ENCODE data around the gene SPATA24.

Gene SPATA24

DNA sequence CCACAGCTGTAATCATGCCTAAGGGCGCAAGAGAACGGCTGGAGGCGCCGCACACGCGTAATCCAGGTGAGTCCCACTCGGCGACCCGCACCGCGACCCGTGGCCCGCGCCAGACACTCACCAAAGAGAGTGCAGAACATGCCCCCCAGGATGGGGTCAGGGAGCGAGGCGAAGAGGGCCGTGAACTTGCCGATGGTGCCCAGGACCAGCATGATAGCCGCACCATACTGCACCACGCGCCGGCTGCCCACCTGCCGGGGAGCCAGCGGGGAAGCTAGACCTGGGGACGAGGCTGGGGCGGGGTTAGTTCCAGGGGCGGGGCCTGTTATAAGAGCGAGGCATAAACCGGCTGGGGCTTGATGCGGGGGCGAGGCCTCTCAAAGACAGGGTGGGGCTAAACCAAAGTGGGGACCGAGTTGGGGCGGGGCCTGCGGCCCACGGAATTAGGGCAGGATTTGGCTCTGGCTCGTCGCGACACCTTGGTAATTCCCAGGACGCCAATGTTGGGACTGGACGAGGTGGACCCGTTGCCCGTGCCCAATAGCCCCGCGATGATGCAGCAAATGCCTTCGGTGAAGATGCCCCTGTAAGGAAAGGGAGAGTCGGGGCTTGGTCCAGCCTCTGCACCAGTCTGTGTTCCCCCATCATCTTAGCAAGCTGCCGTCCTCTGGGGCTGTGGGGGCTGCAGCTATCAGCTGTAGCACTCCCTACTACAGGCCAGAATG lies 25.6 kb downstream of the SPATA24 start:
- H3K4me2 ChIP-seq (ENCODE audit: low read depth, low read length, poor library complexity, severe bottlenecking) = no peak overlapping the region
- H3F3A ChIP-seq (ENCODE audit: insufficient read depth) = no peaks in the 10 kb centered on the region
- H3K79me2 ChIP-seq (ENCODE audit: insufficient read depth, low read length) = no peaks in the 10 kb centered on the region
- H3K9me3 ChIP-seq (ENCODE audit: insufficient read depth, low read length) = no peaks in the 10 kb centered on the region
- no peaks in the 10 kb centered on the region for H3K27me3 ChIP-seq (ENCODE audit: low read length)
- H3K4me3 ChIP-seq (ENCODE audit: insufficient read depth, low read length, poor library complexity, severe bottlenecking) = no peak overlapping the region
- H4K20me1 ChIP-seq (ENCODE audit: low read depth, low read length) = no peaks in the 10 kb centered on the region
- no peak overlapping the region for H3K9ac ChIP-seq (ENCODE audit: low read length)
- H3K9me2 ChIP-seq (replicated peaks; ENCODE audit: insufficient read depth, low read length) = no peaks in the 10 kb centered on the region
- TF ChIP-seq EZH2phosphoT487 (conservative IDR thresholded peaks at IDR 0.05; ENCODE audit: low read length) = no peak
- TF ChIP-seq, protein P1, sequence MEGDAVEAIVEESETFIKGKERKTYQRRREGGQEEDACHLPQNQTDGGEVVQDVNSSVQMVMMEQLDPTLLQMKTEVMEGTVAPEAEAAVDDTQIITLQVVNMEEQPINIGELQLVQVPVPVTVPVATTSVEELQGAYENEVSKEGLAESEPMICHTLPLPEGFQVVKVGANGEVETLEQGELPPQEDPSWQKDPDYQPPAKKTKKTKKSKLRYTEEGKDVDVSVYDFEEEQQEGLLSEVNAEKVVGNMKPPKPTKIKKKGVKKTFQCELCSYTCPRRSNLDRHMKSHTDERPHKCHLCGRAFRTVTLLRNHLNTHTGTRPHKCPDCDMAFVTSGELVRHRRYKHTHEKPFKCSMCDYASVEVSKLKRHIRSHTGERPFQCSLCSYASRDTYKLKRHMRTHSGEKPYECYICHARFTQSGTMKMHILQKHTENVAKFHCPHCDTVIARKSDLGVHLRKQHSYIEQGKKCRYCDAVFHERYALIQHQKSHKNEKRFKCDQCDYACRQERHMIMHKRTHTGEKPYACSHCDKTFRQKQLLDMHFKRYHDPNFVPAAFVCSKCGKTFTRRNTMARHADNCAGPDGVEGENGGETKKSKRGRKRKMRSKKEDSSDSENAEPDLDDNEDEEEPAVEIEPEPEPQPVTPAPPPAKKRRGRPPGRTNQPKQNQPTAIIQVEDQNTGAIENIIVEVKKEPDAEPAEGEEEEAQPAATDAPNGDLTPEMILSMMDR (IDR thresholded peaks at IDR 0.05; ENCODE audit: insufficient read depth, low read length, poor library complexity, severe bottlenecking) = no peak
- no peak overlapping the region for H2AFZ ChIP-seq (ENCODE audit: low read depth, low read length, severe bottlenecking)
- H3K36me3 ChIP-seq (ENCODE audit: low read length) = no peaks in the 10 kb centered on the region
- no peak overlapping the region for H3K27ac ChIP-seq (ENCODE audit: low read depth, low read length)

DNA sequence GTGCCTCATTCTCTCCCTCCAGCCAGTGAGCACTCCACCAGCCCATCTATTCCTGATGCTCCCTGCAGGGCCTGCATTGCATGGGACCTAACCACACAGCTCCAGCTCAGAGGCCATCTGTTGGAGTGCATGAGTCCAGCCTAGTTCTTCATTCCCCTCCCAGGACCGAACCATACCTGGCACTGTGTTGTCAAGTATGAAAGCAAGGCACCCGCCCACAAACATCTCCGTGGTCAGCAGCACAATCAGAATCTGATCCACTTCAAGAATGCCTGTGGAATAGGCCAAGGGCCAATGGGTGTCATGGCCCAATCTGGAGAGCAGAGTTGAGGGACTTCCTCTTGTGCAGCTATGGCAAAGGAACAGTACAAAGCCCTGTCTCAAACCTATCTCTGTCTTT lies 26.7 kb downstream of the SPATA24 start:
- H3K4me3 ChIP-seq (ENCODE audit: insufficient read depth, low read length, poor library complexity, severe bottlenecking) = no peak overlapping the region
- no peak overlapping the region for H3K4me2 ChIP-seq (ENCODE audit: low read depth, low read length, poor library complexity, severe bottlenecking)
- H3K9me2 ChIP-seq (replicated peaks; ENCODE audit: insufficient read depth, low read length) = no peaks in the 10 kb centered on the region
- H2AFZ ChIP-seq (ENCODE audit: low read depth, low read length, severe bottlenecking) = no peak overlapping the region
- no peaks in the 10 kb centered on the region for H4K20me1 ChIP-seq (ENCODE audit: low read depth, low read length)
- H3K27ac ChIP-seq (ENCODE audit: low read depth, low read length) = no peak overlapping the region
- TF ChIP-seq, protein P1 (IDR thresholded peaks at IDR 0.05; ENCODE audit: insufficient read depth, low read length, poor library complexity, severe bottlenecking) = no peak
- no peak overlapping the region for H3K9ac ChIP-seq (ENCODE audit: low read length)
- no peaks in the 10 kb centered on the region for H3F3A ChIP-seq (ENCODE audit: insufficient read depth)
- H3K79me2 ChIP-seq (ENCODE audit: insufficient read depth, low read length) = no peaks in the 10 kb centered on the region
- H3K27me3 ChIP-seq (ENCODE audit: low read length) = no peaks in the 10 kb centered on the region
- no peaks in the 10 kb centered on the region for H3K9me3 ChIP-seq (ENCODE audit: insufficient read depth, low read length)
- no peaks in the 10 kb centered on the region for H3K36me3 ChIP-seq (ENCODE audit: low read length)

DNA sequence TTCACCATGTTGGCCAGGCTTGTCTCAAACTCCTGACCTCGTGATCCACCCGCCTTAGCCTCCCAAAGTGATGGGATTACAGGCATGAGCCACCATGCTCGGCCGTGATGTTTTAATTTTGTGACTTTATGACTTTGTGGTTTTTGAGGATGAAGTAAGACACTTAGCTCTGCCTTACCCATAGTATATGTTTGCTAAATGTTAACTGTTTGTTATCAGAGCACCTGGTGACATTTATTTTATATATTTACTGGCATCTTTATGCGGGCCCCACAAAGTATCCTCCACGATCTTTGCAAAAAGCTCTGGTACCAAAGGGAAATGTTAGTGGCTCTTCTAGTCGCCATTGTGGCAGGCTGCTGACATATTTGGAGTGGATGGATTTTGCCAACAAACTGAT lies 27.5 kb downstream of the SPATA24 start:
- Histone ChIP-seq H3K27ac (ENCODE audit: low read depth, low read length) (no peak overlapping the region), H3K79me2 (ENCODE audit: insufficient read depth, low read length) (no peaks in the 10 kb centered on the region)
- TF ChIP-seq, protein P1 (IDR thresholded peaks at IDR 0.05; ENCODE audit: insufficient read depth, low read length, poor library complexity, severe bottlenecking) = no peak
- TF ChIP-seq EZH2phosphoT487 (conservative IDR thresholded peaks at IDR 0.05; ENCODE audit: low read length) = no peak

More for the DNA sequence above, 27.5 kb downstream of the SPATA24 start:
- H4K20me1 ChIP-seq (ENCODE audit: low read depth, low read length) = no peaks in the 10 kb centered on the region
- no peaks in the 10 kb centered on the region for H3F3A ChIP-seq (ENCODE audit: insufficient read depth)
- no peaks in the 10 kb centered on the region for H3K27me3 ChIP-seq (ENCODE audit: low read length)
- H3K36me3 ChIP-seq (ENCODE audit: low read length) = no peaks in the 10 kb centered on the region
- H2AFZ ChIP-seq (ENCODE audit: low read depth, low read length, severe bottlenecking) = no peak overlapping the region
- no peaks in the 10 kb centered on the region for H3K9me3 ChIP-seq (ENCODE audit: insufficient read depth, low read length)
- no peak overlapping the region for H3K4me2 ChIP-seq (ENCODE audit: low read depth, low read length, poor library complexity, severe bottlenecking)
- no peak overlapping the region for H3K4me3 ChIP-seq (ENCODE audit: insufficient read depth, low read length, poor library complexity, severe bottlenecking)
- H3K9me2 ChIP-seq (replicated peaks; ENCODE audit: insufficient read depth, low read length) = no peaks in the 10 kb centered on the region
- H3K9ac ChIP-seq (ENCODE audit: low read length) = no peak overlapping the region
